ENCODE data around the gene DISC1. TPM values are rescaled to one million over a fixed set of nuclear protein-coding genes. Genes with fewer than 3 reads are reported as not detected.

The DISC1 gene
- total RNA-seq, 3 donors from 2014 or later, result 12.1 to 18.9 (median 12.4) TPM

GRCh38 chr1:232066521-232066920 is 439.9 kb downstream of the DISC1 start:
- H3K4me1 ChIP-seq, result no peaks in the 10 kb centered on the region
- intact Hi-C loops (cut with DNase I; ENCODE audit: low total_unique reads), result no loop called here

GRCh38 chr1:232074265-232074664 is 447.7 kb downstream of the DISC1 start:
- H3K27me3 ChIP-seq, result no peaks in the 10 kb centered on the region
- H3K36me3 ChIP-seq, result no peaks in the 10 kb centered on the region
- intact Hi-C loops (cut with DNase I; ENCODE audit: low total_unique reads), result no loop called here
- H3K4me3 ChIP-seq, result no peak overlapping the region
- TF ChIP-seq POLR2AphosphoS5 (IDR thresholded peaks at IDR 0.05), result no peak
- no peak for TF ChIP-seq CTCF (IDR thresholded peaks at IDR 0.05)
- TF ChIP-seq POLR2A (IDR thresholded peaks at IDR 0.05), result no peak
- DNase-seq (ENCODE audit: low spot score in 2 of 2), result no peak
- H3K27ac ChIP-seq, result no peak overlapping the region
- H3K4me1 ChIP-seq, result no peaks in the 10 kb centered on the region
- no peaks in the 10 kb centered on the region for H3K9me3 ChIP-seq

More at GRCh38 chr1:232066521-232066920, 439.9 kb downstream of the DISC1 start:
- H3K4me3 ChIP-seq, result no peak overlapping the region
- H3K36me3 ChIP-seq, result no peaks in the 10 kb centered on the region
- no peaks in the 10 kb centered on the region for H3K9me3 ChIP-seq
- H3K27ac ChIP-seq, result no peak overlapping the region
- no peaks in the 10 kb centered on the region for H3K27me3 ChIP-seq
- no peak for TF ChIP-seq POLR2A (IDR thresholded peaks at IDR 0.05)
- no peak for TF ChIP-seq POLR2AphosphoS5 (IDR thresholded peaks at IDR 0.05)
- no peak for TF ChIP-seq CTCF (IDR thresholded peaks at IDR 0.05)
- DNase-seq (ENCODE audit: low spot score in 2 of 2), result no peak

- Histone ChIP-seq H3K27me3 (no peaks in the 10 kb centered on the region), H3K27ac (no peak overlapping the region), H3K4me3 (no peak overlapping the region), H3K36me3 (no peaks in the 10 kb centered on the region), H3K9me3 (peaks cover 0 to 5% of the 10 kb centered on the region in 2 donors), H3K4me1 (no peaks in the 10 kb centered on the region)
- TF ChIP-seq POLR2A (IDR thresholded peaks at IDR 0.05), result no peak
- no peak for TF ChIP-seq CTCF (IDR thresholded peaks at IDR 0.05)
- TF ChIP-seq POLR2AphosphoS5 (IDR thresholded peaks at IDR 0.05), result no peak
- no peak for DNase-seq (ENCODE audit: low spot score in 2 of 2)
- intact Hi-C loops (cut with DNase I; ENCODE audit: low total_unique reads), result no loop called here
Measured at GRCh38 chr1:232077809-232078208, 451.2 kb downstream of the DISC1 start.

GRCh38 chr1:232084584-232085223 is 458.1 kb downstream of the DISC1 start:
- Histone ChIP-seq H3K9me3 (peaks cover 0 to 5% of the 10 kb centered on the region in 2 donors), H3K27me3 (no peaks in the 10 kb centered on the region), H3K27ac (no peak overlapping the region), H3K4me1 (no peaks in the 10 kb centered on the region), H3K36me3 (no peaks in the 10 kb centered on the region), H3K4me3 (no peak overlapping the region)
- TF ChIP-seq CTCF (IDR thresholded peaks at IDR 0.05), result no peak
- no peak for TF ChIP-seq POLR2AphosphoS5 (IDR thresholded peaks at IDR 0.05)
- no peak for TF ChIP-seq POLR2A (IDR thresholded peaks at IDR 0.05)
- no peak for DNase-seq (ENCODE audit: low spot score in 2 of 2)
- intact Hi-C loops (cut with DNase I; ENCODE audit: low total_unique reads), result no loop called here

GRCh38 chr1:232090816-232091215 is 464.2 kb downstream of the DISC1 start:
- Histone ChIP-seq H3K4me1 (no peaks in the 10 kb centered on the region), H3K4me3 (no peak overlapping the region), H3K27me3 (no peaks in the 10 kb centered on the region), H3K9me3 (no peaks in the 10 kb centered on the region), H3K27ac (no peak overlapping the region), H3K36me3 (no peaks in the 10 kb centered on the region)
- no peak for DNase-seq (ENCODE audit: low spot score in 2 of 2)
- intact Hi-C loops (cut with DNase I; ENCODE audit: low total_unique reads), result no loop called here
- no peak for TF ChIP-seq CTCF (IDR thresholded peaks at IDR 0.05)
- TF ChIP-seq POLR2A (IDR thresholded peaks at IDR 0.05), result no peak
- no peak for TF ChIP-seq POLR2AphosphoS5 (IDR thresholded peaks at IDR 0.05)

Other genes starting within 250 kb of the DISC1 start
- gene EGLN1, start 204.5 kb upstream of the DISC1 start, total RNA-seq, result 10 to 100 TPM; 33.8 to 45.6 (median 38.1) TPM
- 10 to 100 TPM; 26.9 to 35.6 (median 28.2) TPM for gene TSNAX, start 98.1 kb upstream of the DISC1 start, total RNA-seq